ENCODE results near the gene ODAD2. TPM values are rescaled to one million over a fixed set of nuclear protein-coding genes. Genes with fewer than 3 reads are reported as not detected.

Gene ODAD2
- total RNA-seq, 1 donor from 2014 or later = 0.48 TPM

GRCh38 chr10:27822301-27822700, 176.6 kb downstream of the ODAD2 start:
- Histone ChIP-seq H3K4me3 (ENCODE audit: insufficient read depth, low read depth, low read length) (no peak overlapping the region), H3K36me3 (ENCODE audit: insufficient read depth, low read length) (no peaks in the 10 kb centered on the region), H3K4me2 (ENCODE audit: low read length) (no peak overlapping the region), H3K9ac (ENCODE audit: low read length) (no peak overlapping the region), H3K4me1 (ENCODE audit: insufficient read depth, low read length) (no peaks in the 10 kb centered on the region), H3K27me3 (ENCODE audit: insufficient read depth, low read length) (no peaks in the 10 kb centered on the region), H3K27ac (ENCODE audit: low read depth, low read length) (no peak overlapping the region), H2AFZ (ENCODE audit: low read depth, low read length) (no peak overlapping the region), H4K20me1 (ENCODE audit: insufficient read depth, low read length) (no peaks in the 10 kb centered on the region), H3K79me2 (ENCODE audit: insufficient read depth, low read length) (no peaks in the 10 kb centered on the region), H3K9me3 (ENCODE audit: insufficient read depth, low read depth, low read length) (no peaks in the 10 kb centered on the region)
- no peaks in the 10 kb centered on the region for H3K27me3 Mint-ChIP-seq (ENCODE audit: low read depth, unreplicated experiment)
- no peak for FAIRE-seq
- no peak overlapping the region for H3K4me3 Mint-ChIP-seq (ENCODE audit: unreplicated experiment)
- DNase-seq (ENCODE audit: low read depth) = peak; percentile 72
- H3K4me1 Mint-ChIP-seq (ENCODE audit: low read depth, unreplicated experiment) = peaks cover 10% of the 10 kb centered on the region
- TF ChIP-seq CTCF (IDR thresholded peaks at IDR 0.05; ENCODE audit: insufficient read depth, low read depth, low read length) (no peak), EZH2 (IDR thresholded peaks at IDR 0.05; ENCODE audit: insufficient read depth, low read length) (no peak)
- H3K9me3 Mint-ChIP-seq (ENCODE audit: unreplicated experiment) = no peaks in the 10 kb centered on the region
- H3K27ac Mint-ChIP-seq (ENCODE audit: unreplicated experiment) = no peak overlapping the region
- no peaks in the 10 kb centered on the region for H3K36me3 Mint-ChIP-seq (ENCODE audit: low read depth, unreplicated experiment)

GRCh38 chr10:27820637-27821036, 178.2 kb downstream of the ODAD2 start:
- no peak overlapping the region for H3K4me2 ChIP-seq (ENCODE audit: low read length)
- FAIRE-seq = no peak

More at GRCh38 chr10:27820637-27821036, 178.2 kb downstream of the ODAD2 start:
- no peak for TF ChIP-seq CTCF (IDR thresholded peaks at IDR 0.05; ENCODE audit: insufficient read depth, low read depth, low read length)
- TF ChIP-seq EZH2 (IDR thresholded peaks at IDR 0.05; ENCODE audit: insufficient read depth, low read length) = no peak
- Mint-ChIP-seq H3K4me1 (ENCODE audit: low read depth, unreplicated experiment) (peaks cover 10% of the 10 kb centered on the region), H3K9me3 (ENCODE audit: unreplicated experiment) (no peaks in the 10 kb centered on the region), H3K36me3 (ENCODE audit: low read depth, unreplicated experiment) (no peaks in the 10 kb centered on the region), H3K4me3 (ENCODE audit: unreplicated experiment) (no peak overlapping the region), H3K27ac (ENCODE audit: unreplicated experiment) (peak overlapping the region; percentile 44), H3K27me3 (ENCODE audit: low read depth, unreplicated experiment) (no peaks in the 10 kb centered on the region)
- no peaks in the 10 kb centered on the region for H3K27me3 ChIP-seq (ENCODE audit: insufficient read depth, low read length)
- no peaks in the 10 kb centered on the region for H4K20me1 ChIP-seq (ENCODE audit: insufficient read depth, low read length)
- H3K27ac ChIP-seq (ENCODE audit: low read depth, low read length) = no peak overlapping the region
- no peak overlapping the region for H3K4me3 ChIP-seq (ENCODE audit: insufficient read depth, low read depth, low read length)
- H2AFZ ChIP-seq (ENCODE audit: low read depth, low read length) = no peak overlapping the region
- no peaks in the 10 kb centered on the region for H3K36me3 ChIP-seq (ENCODE audit: insufficient read depth, low read length)
- H3K9me3 ChIP-seq (ENCODE audit: insufficient read depth, low read depth, low read length) = no peaks in the 10 kb centered on the region
- H3K9ac ChIP-seq (ENCODE audit: low read length) = no peak overlapping the region
- H3K79me2 ChIP-seq (ENCODE audit: insufficient read depth, low read length) = no peaks in the 10 kb centered on the region
- no peaks in the 10 kb centered on the region for H3K4me1 ChIP-seq (ENCODE audit: insufficient read depth, low read length)
- no peak for DNase-seq (ENCODE audit: low read depth)

Measured in astrocyte (in vitro differentiated cells and primary cell).